ENCODE measurements around the gene ANKRD39.

DNA sequence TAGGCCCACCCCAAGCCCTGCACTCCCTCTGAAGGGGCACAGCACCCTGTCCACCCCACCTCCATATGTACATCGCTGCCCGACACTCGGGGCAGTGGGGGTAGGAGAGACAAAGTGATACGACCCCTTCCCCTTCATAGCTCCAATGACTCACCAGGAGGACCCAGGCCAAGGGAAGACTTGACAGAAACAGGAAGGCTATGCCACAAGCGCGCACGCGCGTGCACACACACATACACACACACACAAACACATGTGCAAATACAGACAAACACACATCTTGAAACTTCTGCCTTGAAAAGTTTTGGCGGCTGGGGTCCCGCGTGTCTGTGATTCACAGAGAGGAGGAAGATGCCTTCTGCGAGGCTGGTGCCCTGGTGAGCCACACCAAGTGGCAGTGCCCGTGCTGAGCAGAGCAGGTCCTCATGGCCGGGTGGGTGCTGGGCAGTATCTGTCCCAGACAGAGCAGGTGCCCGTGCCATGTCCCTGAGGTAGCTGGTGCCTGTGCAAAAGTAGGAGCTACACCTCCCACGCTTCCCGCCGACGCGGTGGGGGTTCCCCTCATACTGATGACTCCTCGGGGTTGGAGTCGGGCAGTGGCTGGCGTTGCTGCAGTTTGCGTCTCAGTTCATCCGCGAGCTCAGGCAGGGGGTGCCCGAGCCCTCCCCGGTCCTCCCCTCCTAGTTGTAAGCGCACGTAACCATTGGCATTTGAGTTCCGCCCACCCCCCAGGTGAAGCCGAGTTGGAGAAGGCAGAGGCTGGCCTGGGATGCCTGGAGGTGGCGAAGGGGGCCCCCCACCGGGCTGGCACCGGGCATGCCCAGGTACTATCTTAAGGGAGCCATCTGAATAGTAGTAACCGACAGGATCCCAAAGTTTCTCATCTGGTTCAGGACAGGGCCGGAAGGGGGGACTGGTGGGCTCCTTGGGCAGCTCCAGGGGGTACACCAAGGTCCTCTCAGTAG is 2.5 kb upstream of the ANKRD39 start:
- TF ChIP-seq POLR2A (IDR thresholded peaks at IDR 0.05): no peak
- TF ChIP-seq, protein P1, sequence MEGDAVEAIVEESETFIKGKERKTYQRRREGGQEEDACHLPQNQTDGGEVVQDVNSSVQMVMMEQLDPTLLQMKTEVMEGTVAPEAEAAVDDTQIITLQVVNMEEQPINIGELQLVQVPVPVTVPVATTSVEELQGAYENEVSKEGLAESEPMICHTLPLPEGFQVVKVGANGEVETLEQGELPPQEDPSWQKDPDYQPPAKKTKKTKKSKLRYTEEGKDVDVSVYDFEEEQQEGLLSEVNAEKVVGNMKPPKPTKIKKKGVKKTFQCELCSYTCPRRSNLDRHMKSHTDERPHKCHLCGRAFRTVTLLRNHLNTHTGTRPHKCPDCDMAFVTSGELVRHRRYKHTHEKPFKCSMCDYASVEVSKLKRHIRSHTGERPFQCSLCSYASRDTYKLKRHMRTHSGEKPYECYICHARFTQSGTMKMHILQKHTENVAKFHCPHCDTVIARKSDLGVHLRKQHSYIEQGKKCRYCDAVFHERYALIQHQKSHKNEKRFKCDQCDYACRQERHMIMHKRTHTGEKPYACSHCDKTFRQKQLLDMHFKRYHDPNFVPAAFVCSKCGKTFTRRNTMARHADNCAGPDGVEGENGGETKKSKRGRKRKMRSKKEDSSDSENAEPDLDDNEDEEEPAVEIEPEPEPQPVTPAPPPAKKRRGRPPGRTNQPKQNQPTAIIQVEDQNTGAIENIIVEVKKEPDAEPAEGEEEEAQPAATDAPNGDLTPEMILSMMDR (IDR thresholded peaks at IDR 0.05): no peak

All from adrenal gland (tissue), 5 donors.